GM18520 (cell line): Measurements from ENCODE around the gene ALDH3A1.
"Not testable (repeated sequence)": the region's sequence is repeated elsewhere in the genome, so short reads cannot be mapped to it uniquely, and the experiment has no call there.

Experiments used
- ATAC-seq: cut with Tn5 transposase; IDR thresholded peaks from one replicate; pipeline ENCODE4 v1.9.1; 2021; ENCODE audit not compliant: unreplicated experiment

The ALDH3A1 gene

GRCh38 chr17:19747829-19748806 is at the start of gene ALDH3A1:
TSS of gene ALDH3A1 (minus strand) at chr17:19748298. CDS start at chr17:19745129, 3,169 bp downstream.
- ATAC-seq, result no peak

GRCh38 chr17:19796457-19796856 is 48.4 kb upstream of the ALDH3A1 start:
- no peak for ATAC-seq

- no peak for ATAC-seq
These were observed 43.9 kb upstream of the ALDH3A1 start for GRCh38 chr17:19791918-19792550.

- ATAC-seq, result no peak
These were observed 39.7 kb upstream of the ALDH3A1 start for GRCh38 chr17:19787733-19788357.

GRCh38 chr17:19785854-19786253 is 37.8 kb upstream of the ALDH3A1 start:
- no peak for ATAC-seq

- no peak for ATAC-seq
These were observed 33.7 kb upstream of the ALDH3A1 start for GRCh38 chr17:19781488-19782458.

- no peak for ATAC-seq
These were observed 32.7 kb upstream of the ALDH3A1 start for GRCh38 chr17:19780846-19781245.

- no peak for ATAC-seq
These were observed 25.4 kb upstream of the ALDH3A1 start for GRCh38 chr17:19773534-19773933.

- no peak for ATAC-seq
These were observed 24.0 kb upstream of the ALDH3A1 start for GRCh38 chr17:19771971-19772630.

GRCh38 chr17:19770985-19771735 is 23.1 kb upstream of the ALDH3A1 start:
- ATAC-seq, result no peak

- ATAC-seq, result no peak
These were observed 22.0 kb upstream of the ALDH3A1 start for GRCh38 chr17:19769946-19770652.

- ATAC-seq, result no peak
These were observed 20.1 kb upstream of the ALDH3A1 start for GRCh38 chr17:19768046-19768782.

GRCh38 chr17:19766421-19767270 is 18.5 kb upstream of the ALDH3A1 start:
- ATAC-seq, result no peak

- ATAC-seq, result no peak
These were observed 17.9 kb upstream of the ALDH3A1 start for GRCh38 chr17:19766016-19766415.

- ATAC-seq, result not testable (repeated sequence)
These were observed 15.9 kb upstream of the ALDH3A1 start for GRCh38 chr17:19763991-19764390.

- no peak for ATAC-seq
These were observed 15.3 kb upstream of the ALDH3A1 start for GRCh38 chr17:19763416-19763815.

- no peak for ATAC-seq
These were observed 14.4 kb upstream of the ALDH3A1 start for GRCh38 chr17:19762515-19762961.
